Measurements from ENCODE around the gene XK.

Gene XK

GRCh38 chrX:37678574-37678973, 7.0 kb upstream of the XK start:
- no peak for DNase-seq (ENCODE audit: low spot score)
- no peak for FAIRE-seq

- no peak for DNase-seq (ENCODE audit: low spot score)
- no peak for FAIRE-seq
Observed at GRCh38 chrX:37679230-37679629, 6.4 kb upstream of the XK start.

DNA sequence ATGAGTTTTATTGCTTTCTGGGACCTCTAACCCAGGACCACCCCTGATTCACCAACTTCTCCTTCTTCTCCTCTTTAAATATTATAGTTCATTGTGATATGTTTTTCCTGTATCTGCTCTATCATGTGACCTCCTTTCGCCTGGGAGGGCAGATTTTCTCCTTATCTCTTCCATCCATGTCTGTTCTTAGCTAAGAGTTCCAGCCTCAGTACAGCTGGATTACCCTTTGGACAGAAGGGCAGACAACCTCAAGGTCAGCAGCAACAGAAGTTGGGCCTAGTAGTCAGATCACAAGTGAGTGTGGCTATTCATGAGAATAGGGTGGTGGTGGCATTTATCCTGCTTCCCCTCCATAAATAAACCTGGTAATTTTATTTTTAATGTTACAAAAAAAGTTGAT, 5.7 kb upstream of the XK start:
- FAIRE-seq, result no peak

DNA sequence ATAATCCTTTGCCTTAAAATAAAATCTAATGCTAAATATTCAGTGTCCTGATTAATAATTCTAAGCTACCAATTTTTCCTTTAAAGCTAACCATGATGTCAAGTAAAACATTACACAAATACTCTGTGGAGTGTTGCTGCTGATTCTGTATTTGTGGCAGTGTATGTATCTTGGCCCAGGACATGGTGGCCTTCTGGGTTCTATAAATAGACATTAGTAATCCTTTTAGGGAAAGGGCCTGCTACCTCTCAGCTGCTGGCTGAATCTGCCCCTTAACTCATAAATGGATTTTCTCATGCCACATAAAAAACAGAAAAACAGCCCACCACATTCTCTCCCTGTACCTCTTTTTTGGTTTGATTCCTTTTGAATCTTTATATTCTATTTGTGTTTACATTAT, 1.2 kb upstream of the XK start:
- DNase-seq (ENCODE audit: low spot score), result no peak
- no peak for FAIRE-seq

More for the DNA sequence above, 5.7 kb upstream of the XK start:
- no peak for DNase-seq (ENCODE audit: low spot score)

GRCh38 chrX:37684973-37685372, 618 bp upstream of the XK start:
- DNase-seq (ENCODE audit: low spot score) (no peak), FAIRE-seq (no peak)

DNA sequence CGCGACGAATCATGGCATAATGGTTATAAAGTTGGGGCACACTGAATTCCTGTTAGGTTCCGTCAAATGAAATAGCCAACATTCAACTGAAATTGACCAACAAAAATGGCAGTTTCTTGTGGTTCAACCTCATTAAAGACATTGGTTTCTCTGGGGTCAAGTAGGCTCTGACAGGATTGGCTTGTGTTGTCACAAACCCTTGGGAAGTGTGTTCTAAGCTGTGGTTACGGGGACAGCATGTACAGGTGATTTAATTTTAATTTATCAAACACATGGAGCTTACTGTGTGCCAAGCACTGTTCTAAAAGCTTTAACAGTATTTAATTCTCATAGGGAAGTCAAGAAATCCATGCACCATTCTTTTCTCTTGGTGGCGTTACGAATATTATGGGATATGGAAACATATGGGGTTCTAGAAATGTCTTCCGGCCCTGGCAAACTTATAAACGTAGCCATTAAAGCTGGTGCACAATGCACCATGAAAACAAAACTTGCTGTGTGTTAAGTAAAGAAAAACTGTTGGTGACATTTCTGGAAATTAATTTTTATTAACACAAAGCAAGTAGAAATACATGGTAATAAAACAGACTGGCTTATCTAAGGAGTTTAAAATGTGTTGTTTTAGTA, 891 bp downstream of the XK start:
- FAIRE-seq, result no peak
- DNase-seq (ENCODE audit: low spot score), result no peak

DNA sequence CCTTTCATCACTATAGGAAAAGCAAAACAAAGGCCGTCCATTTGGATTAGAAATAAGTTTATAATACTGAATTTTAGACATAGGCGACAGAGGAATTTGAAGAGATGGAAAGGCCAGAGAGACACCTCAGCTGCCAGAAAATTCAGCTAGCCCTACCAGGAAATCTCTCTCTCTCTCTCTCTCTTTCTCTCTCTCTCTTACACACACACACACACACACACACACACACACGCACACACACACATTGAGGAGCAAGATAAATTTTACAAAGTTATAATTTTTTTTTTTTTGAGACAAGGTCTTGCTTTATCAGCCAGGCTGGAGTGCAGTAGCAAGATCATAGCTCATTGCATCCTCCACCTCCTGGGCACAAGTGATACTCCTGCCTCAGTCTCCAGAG, 1.4 kb downstream of the XK start:
- no peak for FAIRE-seq
- DNase-seq (ENCODE audit: low spot score), result no peak

GRCh38 chrX:37690119-37690518, 4.5 kb downstream of the XK start:
- DNase-seq (ENCODE audit: low spot score) (no peak), FAIRE-seq (no peak)

- FAIRE-seq, result no peak
- no peak for DNase-seq (ENCODE audit: low spot score)
Observed at GRCh38 chrX:37692918-37693317, 7.3 kb downstream of the XK start.

GRCh38 chrX:37697169-37697760, 11.7 kb downstream of the XK start:
- DNase-seq (ENCODE audit: low spot score) (no peak), FAIRE-seq (no peak)

- DNase-seq (ENCODE audit: low spot score) (no peak), FAIRE-seq (no peak)
Observed at GRCh38 chrX:37701588-37701987, 16.0 kb downstream of the XK start.

DNA sequence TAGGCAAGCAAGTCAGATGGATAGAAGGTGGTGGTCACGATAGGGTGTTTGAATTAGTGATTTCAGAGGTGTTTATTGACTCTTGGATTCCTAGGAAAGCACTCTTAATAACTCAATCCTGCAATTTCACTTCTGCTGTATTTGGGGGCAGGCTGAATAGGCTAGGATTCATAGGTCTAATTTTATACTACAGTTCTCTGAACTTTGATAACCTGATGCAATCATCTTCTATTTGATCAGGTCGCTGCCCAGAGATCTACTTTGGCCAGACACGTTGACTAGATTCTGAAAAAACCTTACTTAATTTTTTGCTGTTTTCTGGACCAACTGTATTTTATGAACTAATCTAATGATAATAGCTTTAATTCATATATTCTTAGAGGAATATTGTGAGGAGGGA, 26.4 kb downstream of the XK start:
- FAIRE-seq, result no peak
- DNase-seq (ENCODE audit: low spot score), result no peak

DNA sequence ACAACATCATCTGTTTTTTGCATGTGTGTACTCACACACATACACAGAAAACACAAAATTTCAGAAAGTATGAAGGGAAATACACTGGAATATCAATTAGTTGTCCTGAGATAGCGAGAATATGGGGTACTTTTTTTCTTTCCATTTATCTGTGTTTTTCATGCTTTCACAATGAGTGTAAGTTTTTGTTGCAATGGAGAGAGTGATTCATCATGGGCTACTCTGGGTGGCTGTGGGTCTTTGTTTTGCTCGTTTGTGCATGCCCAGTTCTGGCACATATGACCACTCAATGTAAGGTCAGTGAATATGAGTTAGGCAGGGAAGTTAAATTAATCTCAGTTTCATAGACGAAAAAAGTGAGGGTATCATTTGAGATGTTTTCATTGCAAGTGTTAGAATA, 26.9 kb downstream of the XK start:
- DNase-seq (ENCODE audit: low spot score) (no peak), FAIRE-seq (no peak)

GRCh38 chrX:37714479-37714878, 28.9 kb downstream of the XK start:
- FAIRE-seq, result no peak
- no peak for DNase-seq (ENCODE audit: low spot score)

DNA sequence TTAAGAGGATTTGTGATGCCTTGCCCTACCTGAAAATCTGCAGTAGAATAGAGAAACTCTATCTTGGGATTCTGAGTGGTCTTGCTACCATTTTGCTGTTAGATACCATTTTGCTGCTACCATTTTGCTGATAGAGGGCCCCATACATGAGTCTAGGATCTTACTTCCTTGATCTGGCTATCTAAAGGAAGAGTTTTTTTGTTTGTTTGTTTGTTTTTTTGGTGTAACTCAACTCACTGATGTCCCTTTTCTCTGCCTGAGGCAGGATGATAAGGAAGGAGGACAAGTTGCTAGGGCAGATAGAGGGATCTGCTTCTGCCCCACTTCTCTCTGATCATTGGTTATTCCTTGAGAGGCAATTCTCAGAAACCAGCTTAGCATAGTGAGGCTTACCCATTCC, 31.0 kb downstream of the XK start:
- FAIRE-seq (no peak), DNase-seq (ENCODE audit: low spot score) (no peak)

DNA sequence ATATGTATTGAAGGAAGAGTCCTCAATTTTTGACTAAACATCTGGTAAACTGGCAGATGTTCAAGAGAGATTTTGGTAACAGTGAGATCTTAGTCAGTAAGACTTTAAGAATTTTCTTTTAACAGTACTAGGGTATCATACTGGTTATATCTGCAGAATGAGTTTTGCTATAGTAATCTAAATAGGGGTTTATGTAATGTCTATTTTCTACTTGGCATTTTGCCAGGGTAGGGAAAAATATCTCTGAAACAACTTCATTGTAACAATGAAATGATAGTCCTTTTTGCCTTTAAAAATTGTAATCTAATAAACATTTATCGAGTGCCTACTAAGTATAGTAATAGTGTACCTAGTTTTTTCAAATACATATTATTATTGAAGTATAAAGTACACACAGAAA, 32.1 kb downstream of the XK start:
- DNase-seq (ENCODE audit: low spot score) (no peak), FAIRE-seq (no peak)

DNA sequence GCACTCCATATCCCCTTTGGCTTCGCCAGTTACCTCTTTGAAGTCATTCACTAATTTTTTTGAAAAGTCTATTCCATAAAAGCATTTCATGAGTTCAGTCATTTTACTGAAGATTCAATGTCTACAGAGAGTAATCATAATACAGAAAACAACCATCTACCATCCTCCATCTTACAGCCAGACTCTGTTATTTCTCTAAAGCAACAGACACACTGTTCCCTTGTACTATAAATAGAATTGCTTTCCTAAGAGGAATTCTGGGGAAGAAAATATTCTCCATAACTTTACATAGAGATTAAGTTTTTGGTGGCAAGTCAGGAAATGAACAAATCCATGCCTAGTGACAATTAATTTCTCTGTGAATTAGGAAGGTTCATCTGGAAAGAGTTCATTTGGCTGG, 37.0 kb downstream of the XK start:
- DNase-seq (ENCODE audit: low spot score) (no peak), FAIRE-seq (no peak)

DNA sequence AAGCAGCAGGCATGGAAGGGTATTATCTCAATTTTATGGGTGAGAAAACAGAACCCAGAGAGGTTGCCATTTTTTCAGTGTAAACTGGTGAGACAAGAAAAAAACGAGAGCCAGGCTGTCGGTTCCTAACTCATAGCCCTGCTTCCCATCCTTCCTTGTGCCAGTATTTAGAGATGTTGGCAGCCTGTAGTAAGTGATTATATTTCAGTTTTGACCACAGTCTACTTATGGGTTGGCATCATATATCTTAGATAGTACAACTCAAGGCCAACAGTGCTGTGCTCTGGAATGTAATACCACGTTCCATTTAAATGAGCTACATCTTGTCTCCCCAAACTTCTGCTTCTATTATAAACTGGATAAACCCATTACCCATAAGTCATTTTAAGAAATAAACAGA, 40.8 kb downstream of the XK start:
- DNase-seq (ENCODE audit: low spot score), result no peak
- FAIRE-seq, result no peak

- DNase-seq (ENCODE audit: low spot score) (peak; percentile 31), FAIRE-seq (no peak)
Observed at GRCh38 chrX:37745354-37745753, 59.8 kb downstream of the XK start.

DNA sequence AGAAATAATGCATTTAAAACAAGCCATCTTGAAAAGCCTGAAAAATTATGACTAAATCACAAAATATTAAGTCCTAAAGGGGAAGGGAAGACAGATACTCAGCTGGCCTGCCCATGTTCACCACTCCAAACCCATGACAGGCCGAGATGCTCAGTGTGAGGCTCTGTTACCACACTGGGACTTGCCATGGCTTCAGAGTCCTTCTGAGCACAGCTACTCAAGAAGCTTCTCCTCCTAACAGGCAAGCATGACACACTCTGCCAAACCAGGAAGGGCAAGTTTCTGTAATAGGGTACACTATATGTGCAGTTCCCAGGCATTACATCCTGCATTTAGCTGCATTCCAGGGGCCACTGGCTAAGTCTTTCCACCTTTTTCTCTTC, 60.2 kb downstream of the XK start:
- FAIRE-seq (no peak), DNase-seq (ENCODE audit: low spot score) (no peak)

GRCh38 chrX:37746218-37746941, 60.8 kb downstream of the XK start:
- FAIRE-seq (no peak), DNase-seq (ENCODE audit: low spot score) (peak; percentile 4)

DNA sequence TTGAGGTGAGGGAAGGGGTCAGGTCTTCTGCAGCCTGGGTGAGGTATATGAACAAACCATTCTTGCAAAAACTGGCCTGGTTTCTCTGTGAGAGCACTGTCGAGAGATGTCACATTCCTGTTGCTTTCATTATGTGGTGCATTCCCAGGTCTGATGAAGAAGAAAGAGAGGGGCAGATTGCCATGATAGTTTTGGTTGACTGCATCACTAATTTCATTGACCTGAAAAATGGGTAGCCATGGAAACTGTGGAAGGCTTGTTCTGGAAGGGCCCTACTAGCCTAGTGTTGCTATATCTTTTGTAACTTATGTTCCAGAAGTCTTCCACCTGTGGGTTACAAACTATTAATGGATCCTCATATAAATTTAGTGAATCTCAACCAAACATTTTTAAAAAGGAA, 61.4 kb downstream of the XK start:
- FAIRE-seq (no peak), DNase-seq (ENCODE audit: low spot score) (no peak)

DNA sequence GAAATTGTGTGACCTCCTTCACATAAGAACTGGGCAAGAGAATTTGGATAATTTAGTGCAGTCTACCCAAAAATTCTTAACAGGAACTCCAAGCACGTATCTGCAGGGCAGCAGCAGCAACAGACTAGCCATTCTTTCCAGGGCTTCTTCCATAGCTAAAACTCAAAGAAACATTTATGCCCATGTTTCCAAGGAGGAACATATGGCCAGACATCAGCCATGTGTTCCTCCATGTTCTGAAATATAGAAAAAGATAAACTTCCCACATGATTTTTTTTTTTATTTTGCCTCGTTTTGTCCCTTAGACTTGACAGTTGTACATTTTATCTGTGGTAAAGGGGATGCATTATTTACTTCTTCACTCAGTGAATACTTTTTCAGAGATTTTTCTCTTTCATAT, 66.7 kb downstream of the XK start:
- no peak for FAIRE-seq
- DNase-seq (ENCODE audit: low spot score), result no peak

Data from urothelium cell line (cell line).